ENCODE measurements around the gene OPTC.
A peak's percentile ranks its signal among the peaks of the same experiment; 100 is the strongest.

Gene OPTC

GRCh38 chr1:203478231-203478630 is 15.7 kb upstream of the OPTC start:
- no peak overlapping the region for H3K4me3 ChIP-seq (replicated peaks in 1 of 2; ENCODE audit: low read depth in 2 of 2, low read length in 2 of 2)
- TF ChIP-seq, protein P1, sequence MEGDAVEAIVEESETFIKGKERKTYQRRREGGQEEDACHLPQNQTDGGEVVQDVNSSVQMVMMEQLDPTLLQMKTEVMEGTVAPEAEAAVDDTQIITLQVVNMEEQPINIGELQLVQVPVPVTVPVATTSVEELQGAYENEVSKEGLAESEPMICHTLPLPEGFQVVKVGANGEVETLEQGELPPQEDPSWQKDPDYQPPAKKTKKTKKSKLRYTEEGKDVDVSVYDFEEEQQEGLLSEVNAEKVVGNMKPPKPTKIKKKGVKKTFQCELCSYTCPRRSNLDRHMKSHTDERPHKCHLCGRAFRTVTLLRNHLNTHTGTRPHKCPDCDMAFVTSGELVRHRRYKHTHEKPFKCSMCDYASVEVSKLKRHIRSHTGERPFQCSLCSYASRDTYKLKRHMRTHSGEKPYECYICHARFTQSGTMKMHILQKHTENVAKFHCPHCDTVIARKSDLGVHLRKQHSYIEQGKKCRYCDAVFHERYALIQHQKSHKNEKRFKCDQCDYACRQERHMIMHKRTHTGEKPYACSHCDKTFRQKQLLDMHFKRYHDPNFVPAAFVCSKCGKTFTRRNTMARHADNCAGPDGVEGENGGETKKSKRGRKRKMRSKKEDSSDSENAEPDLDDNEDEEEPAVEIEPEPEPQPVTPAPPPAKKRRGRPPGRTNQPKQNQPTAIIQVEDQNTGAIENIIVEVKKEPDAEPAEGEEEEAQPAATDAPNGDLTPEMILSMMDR (IDR thresholded peaks at IDR 0.05; ENCODE audit: low read depth, low read length): no peak
- no peak for DNase-seq (ENCODE audit: low read depth in 2 of 2)

GRCh38 chr1:203478986-203479385 is 15.0 kb upstream of the OPTC start:
- TF ChIP-seq, protein P1 (IDR thresholded peaks at IDR 0.05; ENCODE audit: low read depth, low read length): no peak
- H3K4me3 ChIP-seq (replicated peaks in 1 of 2; ENCODE audit: low read depth in 2 of 2, low read length in 2 of 2): no peak overlapping the region
- no peak for DNase-seq (ENCODE audit: low read depth in 2 of 2)

GRCh38 chr1:203479646-203480045 is 14.3 kb upstream of the OPTC start:
- no peak overlapping the region for H3K4me3 ChIP-seq (replicated peaks in 1 of 2; ENCODE audit: low read depth in 2 of 2, low read length in 2 of 2)
- DNase-seq (ENCODE audit: low read depth in 2 of 2): no peak
- TF ChIP-seq, protein P1 (IDR thresholded peaks at IDR 0.05; ENCODE audit: low read depth, low read length): no peak

DNA sequence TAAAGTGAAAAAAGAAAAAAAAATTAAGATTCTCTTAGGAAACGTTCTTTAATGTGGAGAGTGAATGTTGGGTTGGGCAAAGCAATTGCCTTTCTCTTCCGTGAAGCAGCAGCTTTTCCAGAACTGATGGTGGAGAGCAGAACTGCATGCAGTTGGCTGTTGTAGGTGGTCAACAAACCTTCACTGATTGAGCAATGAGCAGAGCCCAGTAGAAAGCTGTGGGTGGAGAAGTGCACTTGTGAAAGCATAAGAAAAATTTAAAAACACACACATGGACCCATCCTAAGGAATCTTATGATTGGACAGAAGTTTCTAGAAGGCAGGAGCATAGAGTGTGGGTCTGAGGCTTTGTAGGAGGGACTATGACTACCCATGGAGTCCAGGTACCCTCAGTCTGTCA is 13.9 kb upstream of the OPTC start:
- peak; percentile 42 to 90 for DNase-seq (ENCODE audit: low read depth in 2 of 2)
- H3K4me3 ChIP-seq (replicated peaks in 1 of 2; ENCODE audit: low read depth in 2 of 2, low read length in 2 of 2): no peak overlapping the region

DNA sequence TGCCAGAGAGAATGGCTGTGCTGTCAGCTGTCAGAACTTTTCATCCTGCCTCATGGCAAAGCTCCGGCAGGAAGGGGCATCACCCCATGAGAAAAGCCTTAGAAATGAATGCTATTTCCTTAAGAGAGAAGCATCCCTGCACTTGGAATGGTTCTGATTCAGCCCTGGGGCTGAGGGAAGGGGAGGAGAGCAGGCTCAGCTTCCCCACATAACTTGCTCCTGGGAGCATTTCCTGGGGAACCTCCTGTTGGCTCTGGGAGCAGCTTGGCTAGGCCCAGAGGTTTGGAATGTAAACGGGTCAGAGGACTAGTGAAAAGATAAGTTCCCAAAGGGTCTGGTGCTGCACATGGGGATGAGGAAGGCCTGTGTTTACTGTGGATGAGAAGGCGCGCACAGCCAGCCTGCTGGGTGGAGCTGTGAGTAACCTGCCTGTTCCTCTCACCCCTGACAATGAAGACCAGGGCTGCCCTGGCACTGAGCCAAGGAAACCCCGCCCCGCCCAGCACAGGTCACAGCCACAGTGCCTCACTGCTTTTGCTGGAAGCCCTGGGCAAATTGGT is 13.3 kb upstream of the OPTC start:
- peak; percentile 68 to 97 for DNase-seq (ENCODE audit: low read depth in 2 of 2)
- TF ChIP-seq, protein P1 (IDR thresholded peaks at IDR 0.05; ENCODE audit: low read depth, low read length): no peak
- H3K4me3 ChIP-seq (replicated peaks in 1 of 2; ENCODE audit: low read depth in 2 of 2, low read length in 2 of 2): no peak overlapping the region

More for the DNA sequence above, 13.9 kb upstream of the OPTC start:
- TF ChIP-seq, protein P1 (IDR thresholded peaks at IDR 0.05; ENCODE audit: low read depth, low read length): no peak

GRCh38 chr1:203481196-203481595 is 12.8 kb upstream of the OPTC start:
- no peak overlapping the region for H3K4me3 ChIP-seq (replicated peaks in 1 of 2; ENCODE audit: low read depth in 2 of 2, low read length in 2 of 2)
- DNase-seq (ENCODE audit: low read depth in 2 of 2): no peak
- TF ChIP-seq, protein P1 (IDR thresholded peaks at IDR 0.05; ENCODE audit: low read depth, low read length): no peak

All from cardiac fibroblast (primary cell).